M059J (cell line): ENCODE results near the gene IL17RE. TPM values are rescaled to one million over a fixed set of nuclear protein-coding genes. Genes with fewer than 3 reads are reported as not detected.

ENCODE experiments used
- DNase-seq: peaks from one replicate; pipeline ENCODE4 v3.0.0-alpha.2; 2012; ENCODE audit warnings: low read depth
- total RNA-seq: library from RNA; depleted of rRNA; stranded (reverse); fragments of >200 nt; shearing (Covaris generic); gene quantifications from 2 replicates; pipeline ENCODE4 v1.2.3, GENCODE V29; 2014

Gene IL17RE
- total RNA-seq, 1 experiment from 2014 or later, result 0.05 TPM

DNA sequence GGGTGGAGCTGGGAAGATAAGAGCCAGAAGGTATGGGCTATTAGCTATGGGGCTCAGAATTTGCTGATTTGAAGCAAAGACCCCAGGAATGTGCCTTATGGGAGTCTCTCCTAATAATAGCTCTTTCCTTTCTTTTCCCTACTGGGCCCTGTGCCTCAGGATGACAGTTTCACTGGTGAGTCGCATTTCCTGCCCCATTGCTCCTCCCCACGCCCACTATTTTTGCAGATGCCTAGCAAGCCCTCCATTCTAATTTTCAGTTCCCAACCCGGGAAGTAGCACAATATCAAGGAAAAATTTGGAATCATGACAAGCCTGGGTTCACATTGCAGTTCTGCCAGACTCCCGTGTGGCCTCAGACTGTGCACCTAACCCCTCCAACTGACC is 583 bp downstream of the IL17RE start:
- no peak for DNase-seq

DNA sequence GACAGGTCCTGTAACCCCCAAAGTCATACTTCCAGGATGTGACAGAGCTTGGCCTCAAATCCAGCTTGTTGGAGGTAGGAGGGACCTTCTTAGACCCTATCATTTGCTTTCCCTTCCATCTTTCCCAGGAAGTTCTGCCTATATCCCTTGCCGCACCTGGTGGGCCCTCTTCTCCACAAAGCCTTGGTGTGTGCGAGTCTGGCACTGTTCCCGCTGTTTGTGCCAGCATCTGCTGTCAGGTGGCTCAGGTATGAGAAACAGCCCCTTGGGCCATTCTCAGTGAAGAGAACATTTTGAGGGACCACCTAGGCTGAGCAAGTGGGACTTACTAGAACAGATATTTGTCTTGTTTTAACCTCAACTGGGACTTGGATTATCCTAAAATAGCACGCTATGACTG is 1.3 kb downstream of the IL17RE start:
- DNase-seq, result no peak

DNA sequence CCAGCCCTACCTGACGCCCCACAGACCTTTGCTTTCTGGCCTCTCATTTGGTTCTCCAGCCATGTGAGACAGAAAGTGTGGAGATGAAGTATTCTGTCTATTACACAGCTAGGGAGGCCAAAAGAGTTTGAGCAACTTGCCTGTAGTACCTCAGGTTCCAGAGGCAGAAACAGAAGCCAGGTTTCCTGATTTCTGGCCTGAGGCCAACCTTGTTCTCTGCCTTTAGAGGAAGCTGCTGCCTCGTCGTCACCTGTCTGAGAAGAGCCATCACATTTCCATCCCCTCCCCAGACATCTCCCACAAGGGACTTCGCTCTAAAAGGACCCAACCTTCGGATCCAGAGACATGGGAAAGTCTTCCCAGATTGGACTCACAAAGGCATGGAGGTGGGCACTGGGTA is 3.8 kb downstream of the IL17RE start:
- DNase-seq, result no peak

DNA sequence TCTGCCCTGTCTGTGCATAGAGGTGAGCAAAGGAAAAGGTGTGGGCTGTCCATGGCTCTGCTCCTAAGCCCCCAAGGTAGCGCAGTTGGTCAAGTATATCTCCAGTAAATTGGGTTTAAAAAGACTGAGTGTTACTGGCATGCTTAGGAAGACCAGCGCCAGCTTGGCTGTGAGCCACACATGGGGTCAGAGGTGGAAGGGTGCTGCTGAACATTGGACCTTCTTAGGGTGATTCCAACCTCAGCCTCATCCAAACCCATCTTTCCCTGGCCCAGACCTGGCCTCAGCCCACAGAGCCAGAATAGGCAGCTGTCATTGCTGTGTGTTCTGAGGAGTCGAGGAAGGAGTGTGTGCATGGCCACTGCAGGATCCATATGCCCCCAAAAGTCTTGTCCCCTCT is 5.6 kb downstream of the IL17RE start:
- no peak for DNase-seq

DNA sequence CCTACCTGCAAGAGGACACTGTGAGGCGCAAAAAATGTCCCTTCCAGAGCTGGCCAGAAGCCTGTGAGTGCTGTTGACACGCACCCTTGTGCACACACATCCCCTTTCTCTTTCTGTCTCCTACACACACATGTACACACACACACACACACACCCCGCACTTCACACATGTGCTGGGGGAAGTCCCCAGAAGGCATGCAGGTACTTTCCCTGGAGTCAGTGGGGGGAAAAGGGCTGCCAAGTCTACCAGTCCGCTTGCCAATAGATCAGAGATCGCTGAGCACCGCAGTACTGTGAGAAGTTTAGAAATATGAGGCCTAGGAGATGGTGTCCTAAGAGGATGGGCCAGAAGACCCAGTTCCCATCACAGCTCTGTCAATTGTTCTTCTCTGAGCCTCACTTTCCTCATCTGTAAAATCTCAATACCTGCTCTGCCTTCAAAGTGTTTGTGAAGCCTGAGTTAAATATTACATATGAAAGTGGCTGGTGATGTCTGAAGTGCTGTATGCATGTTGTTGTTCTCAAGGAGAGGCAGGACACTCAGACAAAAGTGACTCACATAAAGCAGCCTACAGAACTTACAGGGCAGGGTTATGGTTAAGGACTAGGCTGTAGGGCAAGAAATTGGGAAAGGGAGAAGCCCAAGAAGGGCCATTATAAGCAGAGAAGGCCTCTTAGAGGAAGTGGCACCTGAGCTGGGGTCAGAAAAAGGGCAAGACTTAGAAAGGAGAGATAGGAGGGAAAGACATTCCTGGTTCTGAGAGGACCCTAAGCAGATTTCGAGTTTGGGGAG is 6.8 kb downstream of the IL17RE start:
- no peak for DNase-seq

DNA sequence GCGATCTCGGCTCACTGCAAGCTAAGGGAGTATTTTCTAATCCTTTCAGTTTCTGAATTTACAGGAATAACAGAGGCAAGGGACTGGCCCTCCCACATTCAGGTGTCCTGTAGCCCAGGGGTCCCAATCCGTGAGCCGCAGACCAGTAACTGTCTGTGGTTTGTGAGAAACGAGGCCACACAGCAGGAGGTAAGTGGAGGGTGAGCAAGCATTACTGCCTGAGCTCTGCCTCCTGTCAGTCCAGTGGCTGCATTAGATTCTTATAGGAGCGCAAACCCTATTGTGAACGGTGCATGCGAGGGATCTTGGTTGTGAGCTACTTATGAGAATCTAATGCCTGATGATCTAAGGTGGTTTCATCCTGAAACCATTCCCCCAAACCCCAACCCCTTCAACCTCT is 9.2 kb downstream of the IL17RE start:
- DNase-seq, result no peak

DNA sequence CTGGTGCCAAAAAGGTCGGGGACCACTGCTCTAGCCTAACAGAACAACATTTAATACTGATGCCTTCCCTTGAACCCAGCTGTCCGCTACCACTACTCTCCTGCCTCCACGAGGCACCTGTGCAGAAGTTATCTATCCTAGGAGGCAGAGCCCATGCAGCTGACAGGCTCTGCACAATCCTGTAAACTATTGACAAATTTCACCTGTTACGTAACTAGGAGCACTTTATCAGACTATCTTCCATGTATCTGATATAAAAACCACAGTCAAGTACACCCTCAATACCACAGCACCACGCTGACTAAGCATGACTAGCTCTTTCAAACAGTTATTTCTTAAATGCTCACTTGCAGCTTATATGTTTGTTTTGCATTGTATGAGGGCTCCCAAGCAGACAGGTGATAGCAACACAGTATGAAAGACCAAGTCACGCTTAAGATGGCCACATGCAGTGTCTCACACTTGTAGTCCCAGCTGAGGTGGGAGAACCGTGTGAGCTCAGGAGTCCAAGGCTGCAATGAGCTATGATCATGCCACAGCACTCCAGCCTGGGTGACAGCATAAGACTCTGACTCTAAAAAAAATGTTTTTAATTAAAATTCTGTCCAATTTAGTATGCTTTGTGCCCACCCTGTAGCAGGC is 9.8 kb downstream of the IL17RE start:
- DNase-seq, result peak; percentile 73

DNA sequence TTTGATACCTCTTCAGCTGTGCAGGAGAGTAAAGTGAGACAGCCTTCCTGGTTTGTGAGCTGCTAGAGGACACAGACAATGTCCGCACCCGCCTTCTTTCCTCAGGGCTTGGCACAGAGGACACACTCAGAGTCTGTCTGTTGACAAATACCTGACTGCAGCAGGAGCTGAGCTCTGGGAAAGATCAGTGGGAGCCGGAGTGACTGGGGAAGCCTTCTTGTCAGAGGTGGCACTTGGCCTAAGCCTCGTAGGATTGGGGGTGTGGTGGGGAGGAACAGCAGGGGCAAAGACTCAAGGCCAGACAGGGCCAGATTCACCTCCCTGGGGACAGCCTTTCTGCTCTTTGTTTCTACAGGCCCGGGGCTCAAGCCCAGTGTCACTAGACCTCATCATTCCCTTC is 11.0 kb downstream of the IL17RE start:
- no peak for DNase-seq

DNA sequence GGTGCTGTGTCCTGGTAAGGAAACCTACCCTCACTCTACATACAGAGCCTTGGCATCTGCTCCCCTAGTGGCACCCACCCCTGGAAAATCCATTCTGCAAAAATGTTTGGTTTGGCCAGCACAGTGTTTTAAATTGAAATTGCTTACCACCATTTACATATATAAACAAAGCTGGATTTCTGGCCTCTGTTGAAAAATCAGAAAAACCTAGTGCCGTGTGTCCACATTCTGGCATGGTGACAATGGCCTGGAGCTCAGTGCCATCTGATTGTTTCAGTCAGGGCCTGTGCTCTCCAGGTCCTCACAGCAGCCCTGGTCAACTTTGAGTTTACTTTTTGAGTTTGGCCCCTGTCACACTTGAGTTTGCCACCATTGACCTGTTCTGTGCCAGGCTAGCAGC is 11.4 kb downstream of the IL17RE start:
- peak; percentile 43 for DNase-seq

DNA sequence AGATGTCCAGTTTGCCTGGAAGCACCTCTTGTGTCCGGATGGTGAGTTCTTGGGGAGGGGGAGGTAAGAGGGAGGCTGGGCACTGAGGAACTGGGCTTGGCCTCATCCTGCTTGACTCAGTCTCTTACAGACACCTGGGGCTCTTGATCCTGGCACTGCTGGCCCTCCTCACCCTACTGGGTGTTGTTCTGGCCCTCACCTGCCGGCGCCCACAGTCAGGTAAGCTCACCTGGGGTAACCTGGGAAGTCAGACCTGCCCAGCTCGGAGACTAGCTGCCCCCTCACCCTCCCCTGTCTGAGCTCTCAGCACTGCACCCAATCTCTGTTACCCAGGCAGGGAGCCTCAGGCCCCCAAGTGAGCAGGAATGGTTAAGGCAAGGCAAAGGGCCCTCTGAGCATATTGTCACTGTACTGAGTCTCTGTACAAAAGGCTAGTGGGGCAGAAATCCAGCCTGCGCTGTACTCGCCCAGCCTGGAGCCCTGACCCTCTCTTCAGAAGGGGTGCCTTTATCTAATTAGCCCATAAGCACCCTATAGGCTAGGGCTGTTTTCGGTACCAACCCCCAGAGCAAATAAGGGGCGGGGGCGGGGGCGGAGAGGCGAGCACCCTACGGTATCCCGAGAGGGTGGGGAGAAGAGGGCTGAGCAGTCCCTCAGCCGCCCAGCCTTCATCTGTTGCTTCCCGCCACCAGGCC is 12.1 kb downstream of the IL17RE start:
- no peak for DNase-seq

DNA sequence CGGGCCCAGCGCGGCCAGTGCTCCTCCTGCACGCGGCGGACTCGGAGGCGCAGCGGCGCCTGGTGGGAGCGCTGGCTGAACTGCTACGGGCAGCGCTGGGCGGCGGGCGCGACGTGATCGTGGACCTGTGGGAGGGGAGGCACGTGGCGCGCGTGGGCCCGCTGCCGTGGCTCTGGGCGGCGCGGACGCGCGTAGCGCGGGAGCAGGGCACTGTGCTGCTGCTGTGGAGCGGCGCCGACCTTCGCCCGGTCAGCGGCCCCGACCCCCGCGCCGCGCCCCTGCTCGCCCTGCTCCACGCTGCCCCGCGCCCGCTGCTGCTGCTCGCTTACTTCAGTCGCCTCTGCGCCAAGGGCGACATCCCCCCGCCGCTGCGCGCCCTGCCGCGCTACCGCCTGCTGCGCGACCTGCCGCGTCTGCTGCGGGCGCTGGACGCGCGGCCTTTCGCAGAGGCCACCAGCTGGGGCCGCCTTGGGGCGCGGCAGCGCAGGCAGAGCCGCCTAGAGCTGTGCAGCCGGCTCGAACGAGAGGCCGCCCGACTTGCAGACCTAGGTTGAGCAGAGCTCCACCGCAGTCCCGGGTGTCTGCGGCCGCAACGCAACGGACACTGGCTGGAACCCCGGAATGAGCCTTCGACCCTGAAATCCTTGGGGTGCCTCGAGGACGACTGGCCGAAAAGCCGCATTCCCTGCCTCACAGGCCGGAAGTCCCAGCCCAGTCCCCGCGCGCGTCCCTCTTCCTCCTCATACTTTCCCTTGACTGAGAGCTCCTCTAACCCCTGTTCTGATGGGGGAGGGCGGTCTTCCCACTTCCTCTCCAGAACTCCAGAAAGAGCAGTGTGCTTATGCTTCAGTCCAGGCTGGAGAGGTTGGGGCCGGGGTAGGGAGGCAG is 12.8 kb downstream of the IL17RE start:
- peak; percentile 67 for DNase-seq

DNA sequence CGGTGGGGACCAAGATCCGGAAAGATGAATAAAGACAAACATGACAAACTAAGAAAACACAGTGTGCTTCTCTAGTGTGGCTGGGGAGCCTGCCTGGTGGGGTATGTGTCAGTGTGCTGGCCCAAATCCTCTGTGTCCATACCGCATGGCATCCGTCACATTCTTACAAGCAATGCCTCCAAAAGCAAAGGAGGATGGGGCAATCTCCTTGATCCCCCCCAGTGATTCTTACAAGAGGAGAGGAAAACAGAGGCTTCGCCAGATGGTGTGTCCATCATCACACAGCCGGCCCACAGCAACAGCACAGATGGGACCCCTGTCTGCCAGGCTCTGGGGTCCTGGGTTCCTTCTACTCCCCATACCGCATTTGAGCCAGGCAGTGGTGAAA is 13.7 kb downstream of the IL17RE start:
- peak; percentile 41 for DNase-seq

DNA sequence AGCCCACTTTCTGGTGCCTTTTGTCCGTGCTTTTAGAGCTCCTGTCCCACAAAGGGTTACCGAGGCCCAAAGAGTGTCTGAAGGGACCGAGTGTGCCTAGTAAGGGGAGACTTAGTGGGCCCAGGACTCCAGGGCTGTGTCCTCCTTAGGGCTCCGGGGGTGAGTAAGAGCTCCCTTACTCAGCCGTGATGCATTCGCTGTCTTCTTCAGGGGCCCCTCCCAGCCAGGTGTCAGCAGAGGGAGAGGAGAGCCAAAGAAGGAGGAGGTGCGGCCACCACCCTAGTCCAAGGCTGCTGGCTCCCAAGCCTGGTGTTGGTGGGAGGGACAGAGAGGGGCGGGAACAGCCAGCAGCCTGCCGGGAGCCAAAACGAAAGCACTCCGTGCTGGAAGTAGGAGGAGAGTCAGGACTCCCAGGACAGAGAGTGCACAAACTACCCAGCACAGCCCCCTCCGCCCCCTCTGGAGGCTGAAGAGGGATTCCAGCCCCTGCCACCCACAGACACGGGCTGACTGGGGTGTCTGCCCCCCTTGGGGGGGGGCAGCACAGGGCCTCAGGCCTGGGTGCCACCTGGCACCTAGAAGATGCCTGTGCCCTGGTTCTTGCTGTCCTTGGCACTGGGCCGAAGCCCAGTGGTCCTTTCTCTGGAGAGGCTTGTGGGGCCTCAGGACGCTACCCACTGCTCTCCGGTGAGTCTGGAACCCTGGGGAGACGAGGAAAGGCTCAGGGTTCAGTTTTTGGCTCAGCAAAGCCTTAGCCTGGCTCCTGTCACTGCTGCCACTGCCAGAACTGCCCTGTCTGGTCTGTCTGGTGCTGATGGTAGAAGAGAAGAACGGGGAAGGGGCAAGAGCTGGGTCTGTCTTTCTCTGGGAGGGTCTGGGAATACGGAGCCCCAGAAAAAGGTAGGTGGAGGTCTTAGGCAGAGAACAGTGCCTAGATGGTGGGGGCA is 14.4 kb downstream of the IL17RE start, which contains the start of gene IL17RC:
TSS of gene IL17RC (plus strand) at position 365 of the 947 bp plus-strand sequence. CDS start at position 583, 218 bp downstream.
- peak; percentile 90 for DNase-seq

DNA sequence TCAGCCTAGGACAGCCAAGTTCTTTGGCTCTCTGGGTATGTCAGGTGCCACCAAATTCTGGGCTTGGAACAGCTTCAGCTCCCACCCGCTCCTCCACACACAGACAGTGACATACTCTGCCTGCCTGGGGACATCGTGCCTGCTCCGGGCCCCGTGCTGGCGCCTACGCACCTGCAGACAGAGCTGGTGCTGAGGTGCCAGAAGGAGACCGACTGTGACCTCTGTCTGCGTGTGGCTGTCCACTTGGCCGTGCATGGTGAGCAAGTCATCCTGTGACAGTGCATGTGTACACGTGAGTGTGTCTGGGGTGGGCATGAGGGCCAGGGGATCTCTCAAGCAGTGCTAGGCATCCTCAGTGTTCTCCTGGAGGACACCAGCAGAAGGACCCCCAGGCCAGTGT is 15.2 kb downstream of the IL17RE start:
- DNase-seq, result no peak

DNA sequence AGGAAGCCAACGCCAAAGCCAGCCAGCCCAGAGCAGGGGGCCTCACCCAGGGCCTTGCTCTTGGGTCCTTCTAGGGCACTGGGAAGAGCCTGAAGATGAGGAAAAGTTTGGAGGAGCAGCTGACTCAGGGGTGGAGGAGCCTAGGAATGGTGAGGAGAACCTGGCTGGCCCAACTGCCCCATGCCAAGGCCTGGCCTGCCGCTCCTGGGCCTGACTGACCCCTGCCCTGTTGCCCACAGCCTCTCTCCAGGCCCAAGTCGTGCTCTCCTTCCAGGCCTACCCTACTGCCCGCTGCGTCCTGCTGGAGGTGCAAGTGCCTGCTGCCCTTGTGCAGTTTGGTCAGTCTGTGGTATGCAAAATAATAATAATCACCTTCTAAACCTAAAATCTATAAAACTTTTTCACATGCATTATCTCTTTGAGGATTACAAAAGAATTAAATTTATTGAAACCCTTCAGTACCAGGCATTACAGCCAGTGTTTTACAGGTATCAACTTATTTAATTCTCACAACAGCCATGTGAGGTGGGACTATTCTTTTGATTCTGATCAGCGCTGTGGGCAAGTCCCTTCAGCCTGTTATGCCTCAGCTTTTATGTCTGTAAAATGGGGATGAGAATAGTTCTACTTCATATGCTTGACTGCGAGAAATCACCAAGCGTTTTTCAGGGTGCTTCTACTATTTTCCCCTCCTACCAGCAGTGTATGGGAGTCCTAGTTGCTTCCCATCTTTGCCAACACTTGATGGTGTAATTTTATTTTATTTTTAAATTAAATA is 15.8 kb downstream of the IL17RE start:
- DNase-seq, result no peak

DNA sequence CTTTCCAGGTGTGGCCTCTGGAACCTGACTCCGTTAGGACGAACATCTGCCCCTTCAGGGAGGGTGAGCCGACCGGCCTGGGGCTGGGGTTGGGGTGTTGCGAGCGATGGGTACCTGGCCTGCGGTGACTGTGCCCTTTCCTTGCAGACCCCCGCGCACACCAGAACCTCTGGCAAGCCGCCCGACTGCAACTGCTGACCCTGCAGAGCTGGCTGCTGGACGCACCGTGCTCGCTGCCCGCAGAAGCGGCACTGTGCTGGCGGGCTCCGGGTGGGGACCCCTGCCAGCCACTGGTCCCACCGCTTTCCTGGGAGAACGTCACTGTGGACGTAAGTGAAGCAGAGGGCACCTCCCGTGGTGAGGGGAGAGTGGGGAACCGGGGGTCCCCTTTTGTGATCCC is 25.5 kb downstream of the IL17RE start:
- DNase-seq, result no peak

DNA sequence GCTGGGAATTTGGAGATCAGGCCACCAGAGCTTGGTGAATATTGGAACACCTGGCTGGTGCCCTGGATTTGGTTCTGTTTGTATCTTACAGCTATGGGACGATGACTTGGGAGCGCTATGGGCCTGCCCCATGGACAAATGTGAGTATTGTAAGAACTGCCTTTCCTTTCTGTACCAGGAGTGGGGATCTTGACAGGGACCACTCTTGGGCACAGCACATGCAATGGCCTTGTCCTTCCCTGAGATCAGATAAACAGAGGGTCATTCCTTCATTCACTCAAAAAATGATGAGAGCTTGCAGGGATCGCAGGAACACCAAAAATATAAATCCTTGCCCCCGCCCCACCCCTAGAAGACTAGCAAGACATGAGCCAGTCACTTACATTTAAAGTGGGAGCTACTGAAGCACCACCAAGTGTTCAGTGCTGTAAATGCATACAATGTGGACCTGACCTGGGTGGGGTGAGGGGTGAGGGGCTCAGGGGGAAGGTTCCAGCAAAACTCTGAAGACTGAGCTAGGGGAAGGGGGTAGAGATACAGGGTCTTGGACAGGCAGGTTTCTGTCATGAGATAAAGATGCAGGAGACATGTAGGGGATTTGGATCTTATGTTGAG is 28.3 kb downstream of the IL17RE start:
- DNase-seq, result no peak

DNA sequence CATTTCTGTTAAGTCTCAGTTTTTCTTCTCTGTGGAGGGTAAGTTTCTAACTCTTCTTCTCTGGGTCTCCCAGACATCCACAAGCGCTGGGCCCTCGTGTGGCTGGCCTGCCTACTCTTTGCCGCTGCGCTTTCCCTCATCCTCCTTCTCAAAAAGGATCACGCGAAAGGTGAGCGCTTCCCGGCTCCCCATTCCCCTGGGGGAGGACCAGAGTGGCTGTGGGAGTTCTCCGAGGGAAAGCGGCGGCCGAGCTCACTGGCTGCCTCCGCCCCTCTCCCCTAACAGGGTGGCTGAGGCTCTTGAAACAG is 29.8 kb downstream of the IL17RE start:
- DNase-seq, result no peak

DNA sequence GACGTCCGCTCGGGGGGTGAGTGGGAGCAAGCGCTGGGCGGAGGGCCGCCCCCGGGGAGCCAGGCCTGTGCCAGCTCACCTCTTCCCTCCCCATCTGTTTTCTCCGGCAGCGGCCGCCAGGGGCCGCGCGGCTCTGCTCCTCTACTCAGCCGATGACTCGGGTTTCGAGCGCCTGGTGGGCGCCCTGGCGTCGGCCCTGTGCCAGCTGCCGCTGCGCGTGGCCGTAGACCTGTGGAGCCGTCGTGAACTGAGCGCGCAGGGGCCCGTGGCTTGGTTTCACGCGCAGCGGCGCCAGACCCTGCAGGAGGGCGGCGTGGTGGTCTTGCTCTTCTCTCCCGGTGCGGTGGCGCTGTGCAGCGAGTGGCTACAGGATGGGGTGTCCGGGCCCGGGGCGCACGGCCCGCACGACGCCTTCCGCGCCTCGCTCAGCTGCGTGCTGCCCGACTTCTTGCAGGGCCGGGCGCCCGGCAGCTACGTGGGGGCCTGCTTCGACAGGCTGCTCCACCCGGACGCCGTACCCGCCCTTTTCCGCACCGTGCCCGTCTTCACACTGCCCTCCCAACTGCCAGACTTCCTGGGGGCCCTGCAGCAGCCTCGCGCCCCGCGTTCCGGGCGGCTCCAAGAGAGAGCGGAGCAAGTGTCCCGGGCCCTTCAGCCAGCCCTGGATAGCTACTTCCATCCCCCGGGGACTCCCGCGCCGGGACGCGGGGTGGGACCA is 30.4 kb downstream of the IL17RE start:
- peak; percentile 70 for DNase-seq
